Cerebellar cortex (tissue), 1 donor: ENCODE results near the gene MRTFA.
"Not testable (repeated sequence)": the region's sequence is repeated elsewhere in the genome, so short reads cannot be mapped to it uniquely, and the experiment has no call there.

Experiments
- DNase-seq: peaks from one replicate; pipeline ENCODE4 v3.0.0-alpha.2; 2015; ENCODE audit warnings: low spot score

MRTFA gene

GRCh38 chr22:40554023-40554422 lies 82.5 kb downstream of the MRTFA start:
- DNase-seq = not testable (repeated sequence)

DNA sequence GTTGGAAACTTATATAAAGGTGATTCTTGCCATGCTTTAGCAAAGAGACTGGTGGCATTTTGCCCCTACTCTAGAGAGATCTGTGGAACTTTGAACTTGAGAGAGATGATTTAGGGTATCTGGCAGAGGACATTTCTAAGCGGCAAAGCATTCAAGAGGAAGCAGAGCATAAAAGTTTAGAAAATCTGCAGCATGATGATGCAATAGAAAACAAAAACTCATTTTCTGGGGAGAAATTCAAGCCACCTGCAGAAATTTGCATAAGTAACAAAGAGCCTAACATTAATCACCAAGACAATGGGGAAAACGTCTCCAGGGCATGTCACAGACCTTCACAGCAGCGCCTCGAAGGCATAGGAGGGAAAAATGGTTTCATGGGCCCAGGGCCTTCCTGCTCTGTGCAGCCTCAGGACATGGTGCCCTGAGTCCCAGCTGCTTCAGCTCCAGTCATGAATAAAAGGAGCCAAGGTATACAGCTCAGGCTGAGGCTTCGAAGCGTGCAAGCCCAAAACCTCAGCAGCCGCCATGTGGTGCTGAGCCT lies 83.4 kb downstream of the MRTFA start:
- no peak for DNase-seq

- DNase-seq = no peak
These were observed 84.4 kb downstream of the MRTFA start for GRCh38 chr22:40552070-40552469.

GRCh38 chr22:40547729-40548143 lies 88.8 kb downstream of the MRTFA start:
- DNase-seq = no peak

- DNase-seq = no peak
These were observed 91.8 kb downstream of the MRTFA start for GRCh38 chr22:40544758-40545157.

GRCh38 chr22:40542821-40543540 lies 93.5 kb downstream of the MRTFA start:
- DNase-seq = no peak

- no peak for DNase-seq
These were observed 95.2 kb downstream of the MRTFA start for GRCh38 chr22:40541300-40541699.

- no peak for DNase-seq
These were observed 96.3 kb downstream of the MRTFA start for GRCh38 chr22:40540265-40540664.

- not testable (repeated sequence) for DNase-seq
These were observed 100.4 kb downstream of the MRTFA start for GRCh38 chr22:40536149-40536548.

- no peak for DNase-seq
These were observed 100.9 kb downstream of the MRTFA start for GRCh38 chr22:40535642-40536041.

GRCh38 chr22:40535189-40535512 lies 101.4 kb downstream of the MRTFA start:
- no peak for DNase-seq

- DNase-seq = no peak
These were observed 101.9 kb downstream of the MRTFA start for GRCh38 chr22:40534379-40535188.

DNA sequence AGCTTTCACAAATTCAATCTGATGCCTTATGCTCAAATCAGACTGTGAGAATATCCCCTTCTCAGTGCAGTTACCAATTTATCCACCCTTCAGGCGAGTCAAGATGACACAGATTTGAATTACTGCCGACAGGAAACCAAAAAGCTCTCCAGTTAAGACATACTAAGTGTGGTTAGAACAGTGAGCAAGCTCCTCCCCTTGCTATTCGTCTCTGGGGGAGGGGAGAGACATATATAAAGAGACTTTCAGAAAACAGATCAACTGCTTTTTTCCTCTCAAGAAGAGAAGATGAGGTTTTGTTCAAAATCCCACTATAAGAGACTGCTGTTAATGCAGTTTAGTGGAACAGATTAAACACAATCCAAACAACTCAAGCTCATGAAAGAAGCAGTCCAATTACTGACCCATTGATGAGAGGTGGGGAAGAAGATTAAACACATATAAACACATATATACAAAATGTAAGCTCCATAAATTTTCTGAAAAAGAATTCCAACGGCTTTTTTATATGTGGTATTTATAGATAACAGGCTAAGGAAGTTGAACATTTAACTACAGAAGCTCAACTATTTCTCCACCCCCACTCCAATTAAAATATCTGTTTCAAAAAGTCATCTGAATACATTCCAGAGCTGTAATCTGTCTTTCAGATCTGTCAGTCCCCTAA lies 102.7 kb downstream of the MRTFA start:
- peak; percentile 23 for DNase-seq

- DNase-seq = peak; percentile 26
These were observed 104.3 kb downstream of the MRTFA start for GRCh38 chr22:40531951-40532900.

- DNase-seq = not testable (repeated sequence)
These were observed 106.1 kb downstream of the MRTFA start for GRCh38 chr22:40530391-40530790.

DNA sequence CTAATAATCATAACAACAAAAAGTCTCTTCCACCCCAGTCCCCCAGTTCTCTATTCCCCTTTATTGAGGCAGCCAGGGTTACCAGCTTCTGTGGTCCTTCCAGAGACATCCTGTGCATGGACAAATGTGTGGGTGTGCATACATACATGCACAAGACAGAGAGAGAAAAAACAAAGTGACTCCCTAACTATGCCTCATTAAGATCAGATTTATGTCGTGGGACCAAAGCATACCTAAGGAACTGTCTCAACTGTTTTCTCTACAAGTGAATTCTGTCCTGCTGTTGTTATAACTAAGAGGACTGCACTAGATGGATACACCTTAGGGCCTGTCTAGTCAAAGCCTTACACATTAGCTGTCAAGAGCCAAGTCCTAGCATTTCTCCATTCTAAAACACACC lies 106.7 kb downstream of the MRTFA start:
- DNase-seq = no peak

DNA sequence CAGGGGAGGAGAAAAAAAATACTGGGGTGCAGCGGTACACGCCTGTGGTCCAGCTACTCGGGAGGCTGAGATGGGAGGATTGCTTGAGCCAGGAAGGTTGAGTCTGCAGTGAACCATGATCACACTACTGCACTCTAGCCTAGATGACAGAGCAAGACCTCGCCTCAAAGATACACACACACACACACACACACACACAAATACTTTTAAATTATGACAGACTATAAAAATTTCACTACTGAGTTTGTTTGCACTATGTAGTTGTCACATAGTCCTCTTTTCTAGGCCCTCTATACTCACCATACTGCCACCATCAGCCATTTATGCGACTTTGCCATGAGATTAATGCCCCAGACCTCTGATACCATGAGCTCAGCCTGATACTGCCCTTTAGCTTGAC lies 109.6 kb downstream of the MRTFA start:
- DNase-seq = no peak

GRCh38 chr22:40525250-40525884 lies 111.2 kb downstream of the MRTFA start:
- no peak for DNase-seq

GRCh38 chr22:40524392-40525249 lies 111.9 kb downstream of the MRTFA start:
- no peak for DNase-seq

GRCh38 chr22:40522141-40522540 lies 114.4 kb downstream of the MRTFA start:
- DNase-seq = no peak
